ENCODE measurements around the gene SIGLEC1. TPM values are rescaled to one million over a fixed set of nuclear protein-coding genes. Genes with fewer than 3 reads are reported as not detected.

SIGLEC1 gene
- total and polyA plus RNA-seq, 12 donors: 1.3 to 22.4 (median 2.8) TPM

- no peak for DNase-seq
Measured at GRCh38 chr20:3670511-3670910, 41.9 kb downstream of the SIGLEC1 start.

GRCh38 chr20:3669710-3670367, 42.6 kb downstream of the SIGLEC1 start:
- intact Hi-C loops (cut with DNase I): loop anchor here in 7 of 10 donors (10.0 kb wide), 4 partner anchors 85 to 415 kb away; no protein-coding TSS in a partner anchor
- DNase-seq: no peak
- 73 to 76% methylated on average over 13 of the region's 13 CpGs for WGBS, 2 donors
- peak in 5 of 8 donors; percentile 3 to 52 (median 26) for ATAC-seq
- Histone ChIP-seq H3K36me3 (peaks cover 0 to 5% (median 0%) of the 10 kb centered on the region in 9 donors), H3K4me3 (no peak overlapping the region), H3K27me3 (peaks cover 22 to 48% (median 41%) of the 10 kb centered on the region in 7 donors), H3K9me3 (no peaks in the 10 kb centered on the region), H3K27ac (no peak overlapping the region), H3K4me1 (peaks cover 0 to 13% (median 6%) of the 10 kb centered on the region in 9 donors)
- TF ChIP-seq, protein P1, sequence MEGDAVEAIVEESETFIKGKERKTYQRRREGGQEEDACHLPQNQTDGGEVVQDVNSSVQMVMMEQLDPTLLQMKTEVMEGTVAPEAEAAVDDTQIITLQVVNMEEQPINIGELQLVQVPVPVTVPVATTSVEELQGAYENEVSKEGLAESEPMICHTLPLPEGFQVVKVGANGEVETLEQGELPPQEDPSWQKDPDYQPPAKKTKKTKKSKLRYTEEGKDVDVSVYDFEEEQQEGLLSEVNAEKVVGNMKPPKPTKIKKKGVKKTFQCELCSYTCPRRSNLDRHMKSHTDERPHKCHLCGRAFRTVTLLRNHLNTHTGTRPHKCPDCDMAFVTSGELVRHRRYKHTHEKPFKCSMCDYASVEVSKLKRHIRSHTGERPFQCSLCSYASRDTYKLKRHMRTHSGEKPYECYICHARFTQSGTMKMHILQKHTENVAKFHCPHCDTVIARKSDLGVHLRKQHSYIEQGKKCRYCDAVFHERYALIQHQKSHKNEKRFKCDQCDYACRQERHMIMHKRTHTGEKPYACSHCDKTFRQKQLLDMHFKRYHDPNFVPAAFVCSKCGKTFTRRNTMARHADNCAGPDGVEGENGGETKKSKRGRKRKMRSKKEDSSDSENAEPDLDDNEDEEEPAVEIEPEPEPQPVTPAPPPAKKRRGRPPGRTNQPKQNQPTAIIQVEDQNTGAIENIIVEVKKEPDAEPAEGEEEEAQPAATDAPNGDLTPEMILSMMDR (IDR thresholded peaks at IDR 0.05): no peak

More at GRCh38 chr20:3670511-3670910, 41.9 kb downstream of the SIGLEC1 start:
- intact Hi-C loops (cut with DNase I): loop anchor here in 7 of 10 donors (10.0 kb wide), 4 partner anchors 84 to 414 kb away; no protein-coding TSS in a partner anchor
- H3K36me3 ChIP-seq: peaks cover 0 to 8% (median 0%) of the 10 kb centered on the region in 9 donors
- H3K27ac ChIP-seq: no peak overlapping the region
- ATAC-seq: peak in 6 of 8 donors; percentile 12 to 29 (median 14)
- H3K4me1 ChIP-seq: peaks cover 0 to 13% (median 6%) of the 10 kb centered on the region in 9 donors
- 51 to 59% methylated on average over 6 of the region's 6 CpGs for WGBS, 2 donors
- TF ChIP-seq, protein P1 (IDR thresholded peaks at IDR 0.05): no peak
- no peak overlapping the region for H3K4me3 ChIP-seq
- H3K27me3 ChIP-seq: peaks cover 22 to 54% (median 48%) of the 10 kb centered on the region in 7 donors
- no peaks in the 10 kb centered on the region for H3K9me3 ChIP-seq

- Histone ChIP-seq H3K27me3 (peaks cover 8 to 34% (median 24%) of the 10 kb centered on the region in 7 donors), H3K9me3 (no peaks in the 10 kb centered on the region), H3K36me3 (no peaks in the 10 kb centered on the region), H3K4me1 (peaks cover 0 to 5% (median 2%) of the 10 kb centered on the region in 9 donors), H3K4me3 (no peak overlapping the region), H3K27ac (no peak overlapping the region)
- ATAC-seq (no peak), DNase-seq (no peak)
- intact Hi-C loops (cut with DNase I): no loop called here
- TF ChIP-seq, protein P1 (IDR thresholded peaks at IDR 0.05): no peak
- 92 to 93% methylated on average over 8 of the region's 8 CpGs for WGBS, 2 donors
Measured at GRCh38 chr20:3667434-3668037, 44.9 kb downstream of the SIGLEC1 start.

GRCh38 chr20:3663858-3664257, 48.5 kb downstream of the SIGLEC1 start:
- Histone ChIP-seq H3K36me3 (no peaks in the 10 kb centered on the region), H3K4me1 (peaks cover 0 to 7% (median 0%) of the 10 kb centered on the region in 9 donors), H3K9me3 (no peaks in the 10 kb centered on the region), H3K27ac (no peak overlapping the region), H3K27me3 (peaks cover 7 to 46% (median 39%) of the 10 kb centered on the region in 7 donors), H3K4me3 (no peak overlapping the region)
- 84 to 86% methylated on average over 2 of the region's 2 CpGs for WGBS, 2 donors
- DNase-seq: no peak
- intact Hi-C loops (cut with DNase I): no loop called here
- ATAC-seq: no peak
- TF ChIP-seq, protein P1 (IDR thresholded peaks at IDR 0.05): no peak
